ENCODE data around the gene COG4.
A peak's percentile ranks its signal among the peaks of the same experiment; 100 is the strongest.
"Not testable (repeated sequence)": the region's sequence is repeated elsewhere in the genome, so short reads cannot be mapped to it uniquely, and the experiment has no call there.

Gene COG4

GRCh38 chr16:70527315-70527996, 4.1 kb upstream of the COG4 start:
- DNase-seq (ENCODE audit: low read depth in 2 of 2) = no peak

GRCh38 chr16:70526403-70526802, 3.0 kb upstream of the COG4 start:
- DNase-seq (ENCODE audit: low read depth in 2 of 2) = no peak

GRCh38 chr16:70524399-70524825, 1.1 kb upstream of the COG4 start:
- DNase-seq (ENCODE audit: low read depth in 2 of 2) = not testable (repeated sequence)

- DNase-seq (ENCODE audit: low read depth in 2 of 2) = peak in 1 of 2 experiments; percentile 11
These were observed 517 bp upstream of the COG4 start, which contains the start of gene SF3B3 for GRCh38 chr16:70523743-70524398. Gene SF3B3 (plus strand): TSS chr16:70523816. CDS start chr16:70526657, 2,841 bp downstream.

DNA sequence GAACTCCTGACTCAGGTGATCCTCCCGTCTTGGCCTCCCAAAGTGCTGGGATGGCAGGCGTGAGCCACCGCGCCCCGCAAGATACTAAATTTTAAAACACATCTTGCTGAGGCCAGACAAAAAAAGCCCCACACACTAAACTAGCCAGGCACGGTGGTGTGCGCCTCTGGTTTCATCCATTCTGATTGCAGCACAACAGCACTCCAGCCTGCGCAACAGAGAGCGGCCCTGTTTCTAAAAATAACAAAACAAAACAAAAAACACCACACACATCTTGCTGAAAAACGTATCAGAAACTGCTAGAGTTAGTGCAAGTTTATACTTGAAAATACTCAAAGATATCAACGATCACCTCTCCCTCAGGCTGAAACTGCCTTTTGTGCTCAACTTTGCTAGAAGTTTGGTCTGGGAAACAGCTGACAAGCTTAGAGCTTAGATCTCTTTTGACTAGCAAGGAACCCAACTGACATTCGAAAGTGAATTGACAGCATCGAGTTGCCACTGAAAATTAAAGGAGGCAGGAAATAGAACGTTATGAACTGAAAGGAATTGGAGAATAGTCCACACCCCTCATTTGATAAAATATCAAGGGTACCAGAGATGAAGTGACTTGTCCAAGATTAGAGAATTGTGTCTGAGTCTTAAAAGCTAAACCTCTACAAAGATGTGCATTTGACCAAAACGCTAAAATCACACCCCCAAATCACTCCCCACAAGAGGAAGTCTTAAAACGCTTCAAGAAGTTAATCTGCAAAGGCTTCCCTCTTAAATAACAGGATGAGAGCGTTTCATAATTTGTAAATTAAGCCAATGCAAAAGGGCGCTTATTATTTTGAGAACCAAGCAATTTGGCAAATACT, 908 bp downstream of the COG4 start:
- no peak for DNase-seq (ENCODE audit: low read depth in 2 of 2)

DNA sequence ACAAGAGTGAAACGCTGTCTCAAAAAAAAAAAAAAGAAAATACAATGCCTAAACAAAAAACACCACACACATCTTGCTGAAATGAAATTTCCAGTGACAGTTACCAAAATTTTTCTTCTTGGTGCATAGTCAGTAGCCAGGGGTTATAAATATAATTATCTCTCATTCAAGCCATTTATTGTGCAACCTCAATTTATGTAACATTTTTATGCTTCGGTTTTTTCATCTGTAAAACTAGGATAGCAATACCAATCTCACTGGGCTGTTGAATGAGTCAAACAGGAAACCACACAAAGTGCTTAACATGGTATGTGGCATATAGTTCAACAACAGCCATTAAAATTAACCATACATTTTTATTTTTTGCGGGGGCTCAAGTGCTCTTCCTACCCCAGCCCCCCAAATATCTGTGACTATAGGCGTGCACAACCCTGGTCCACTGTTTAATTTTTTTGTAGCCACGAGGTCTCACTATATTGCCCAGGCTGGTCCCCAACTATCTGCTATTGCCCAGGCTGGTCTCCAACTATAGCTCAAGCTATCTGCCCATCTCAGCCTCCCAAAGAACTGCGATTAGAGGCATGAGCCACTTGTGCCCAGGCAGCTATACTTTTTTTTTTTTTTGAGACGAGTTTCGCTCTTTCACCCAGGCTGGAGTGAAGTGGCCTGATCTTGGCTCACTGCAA, 2.6 kb downstream of the COG4 start:
- peak; percentile 56 to 57 for DNase-seq (ENCODE audit: low read depth in 2 of 2)

DNA sequence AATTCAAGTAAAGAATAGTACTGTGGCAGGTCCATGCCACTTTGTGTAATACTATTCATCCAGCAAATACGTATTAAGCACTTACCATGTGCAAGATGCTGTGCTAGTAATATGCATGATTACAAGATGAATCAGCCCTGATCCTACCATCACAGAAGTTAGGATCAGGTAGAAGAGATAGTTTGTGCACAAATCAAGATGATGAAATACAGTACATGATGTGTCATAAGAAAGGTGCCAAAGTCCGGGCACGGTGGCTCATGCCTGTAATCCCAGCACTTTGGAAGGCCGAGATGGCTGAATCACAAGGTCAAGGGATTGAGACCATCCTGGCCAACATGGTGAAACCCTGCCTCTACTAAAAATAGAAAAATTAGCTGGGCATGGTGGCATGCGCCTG, 10.9 kb downstream of the COG4 start:
- DNase-seq (ENCODE audit: low read depth in 2 of 2) = no peak

DNA sequence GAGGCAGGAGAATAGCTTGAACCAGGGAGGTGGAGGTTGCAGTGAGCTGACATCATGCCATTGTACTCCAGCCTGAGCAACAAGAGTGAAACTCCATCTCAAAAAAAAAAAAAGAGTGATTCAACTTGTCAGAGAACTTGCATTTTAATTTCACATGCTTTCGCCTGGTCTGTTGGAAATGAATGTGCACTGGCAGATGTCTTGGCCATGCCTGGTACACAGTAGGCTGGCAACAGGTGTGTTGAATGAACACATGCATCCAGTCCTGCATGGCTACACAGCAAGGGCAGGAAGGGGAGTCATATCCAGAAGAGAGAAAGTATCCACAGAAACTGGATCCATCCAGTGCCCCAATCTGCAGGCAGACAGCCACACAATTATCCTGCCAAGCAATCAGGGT, 11.5 kb downstream of the COG4 start:
- DNase-seq (ENCODE audit: low read depth in 2 of 2) = no peak

DNA sequence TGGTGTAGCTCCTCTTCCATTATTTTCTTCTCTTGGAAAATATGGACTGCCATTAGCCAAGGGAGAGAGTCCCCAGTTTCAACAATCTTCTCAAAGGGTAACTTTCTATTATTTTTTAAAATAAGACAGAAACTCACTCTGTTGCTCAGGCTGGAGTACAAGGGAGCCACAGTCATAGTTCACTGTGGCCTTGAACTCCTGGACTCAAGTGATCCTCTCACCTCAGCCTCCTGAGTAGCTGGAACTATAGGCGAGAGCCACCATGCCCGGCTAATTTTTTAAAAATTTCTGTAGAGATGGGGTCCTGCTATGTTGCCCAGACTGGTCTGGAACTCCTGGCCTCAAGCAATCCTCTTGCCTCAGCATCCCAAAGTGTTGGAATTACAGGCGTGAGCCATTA, 13.1 kb downstream of the COG4 start:
- no peak for DNase-seq (ENCODE audit: low read depth in 2 of 2)

DNA sequence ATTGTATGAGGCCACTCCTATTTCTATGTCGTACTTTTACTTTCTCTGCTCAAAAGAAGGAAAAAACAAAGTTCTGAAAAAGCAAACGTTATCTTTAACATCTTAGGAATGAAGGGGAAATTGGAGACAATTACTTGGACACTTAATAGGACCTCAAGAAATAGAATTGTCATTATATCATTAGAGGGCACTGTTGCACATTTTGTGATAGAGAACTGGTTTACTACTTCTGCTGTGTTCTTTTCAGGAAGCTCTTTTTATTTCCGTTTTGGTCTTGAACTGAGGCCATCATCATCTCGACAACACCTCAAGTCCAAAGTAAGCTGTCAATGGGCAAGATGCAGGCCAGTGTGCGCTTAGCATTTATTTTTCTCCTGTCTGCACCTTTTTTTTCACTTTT, 14.6 kb downstream of the COG4 start:
- no peak for DNase-seq (ENCODE audit: low read depth in 2 of 2)

DNA sequence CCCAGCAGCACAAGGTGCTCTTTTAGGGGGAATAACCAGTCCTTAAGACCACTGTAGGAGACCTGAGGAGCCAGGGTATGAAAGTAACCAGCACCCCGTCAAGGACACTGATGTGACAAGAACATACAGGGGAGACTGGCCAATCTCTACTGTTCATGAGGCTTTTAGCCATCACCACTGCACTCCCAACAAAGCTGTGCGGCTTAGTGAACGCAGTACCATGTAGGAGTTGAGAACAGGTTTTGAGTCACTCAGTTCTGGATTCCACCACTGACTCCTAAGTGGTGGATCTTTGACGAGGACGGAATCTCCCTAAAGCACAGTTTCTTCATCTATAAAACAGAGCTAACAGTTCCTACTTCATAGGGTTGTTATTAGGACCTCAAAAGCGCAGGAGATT, 26.8 kb downstream of the COG4 start:
- no peak for DNase-seq (ENCODE audit: low read depth in 2 of 2)

- DNase-seq (ENCODE audit: low read depth in 2 of 2) = no peak
These were observed 27.8 kb downstream of the COG4 start for GRCh38 chr16:70495425-70496182.

DNA sequence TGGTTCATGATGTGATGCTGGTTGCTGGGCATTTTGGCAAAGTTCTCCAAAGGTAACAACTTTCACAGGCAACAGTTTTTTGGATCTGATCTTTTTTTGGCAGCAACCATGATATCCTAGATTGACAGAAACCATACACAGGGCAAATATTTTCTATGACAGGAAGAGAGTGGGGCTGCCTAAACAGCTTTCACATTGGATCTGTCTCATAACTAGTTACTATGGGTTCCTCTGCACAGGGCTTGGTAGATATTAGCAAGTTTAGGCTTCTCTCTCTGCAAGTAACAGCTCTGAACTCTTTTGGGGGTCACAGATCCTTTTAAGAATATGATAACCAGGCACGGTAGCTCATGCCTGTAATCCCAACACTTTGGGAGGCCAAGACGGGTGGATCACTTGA, 28.6 kb downstream of the COG4 start:
- DNase-seq (ENCODE audit: low read depth in 2 of 2) = no peak

DNA sequence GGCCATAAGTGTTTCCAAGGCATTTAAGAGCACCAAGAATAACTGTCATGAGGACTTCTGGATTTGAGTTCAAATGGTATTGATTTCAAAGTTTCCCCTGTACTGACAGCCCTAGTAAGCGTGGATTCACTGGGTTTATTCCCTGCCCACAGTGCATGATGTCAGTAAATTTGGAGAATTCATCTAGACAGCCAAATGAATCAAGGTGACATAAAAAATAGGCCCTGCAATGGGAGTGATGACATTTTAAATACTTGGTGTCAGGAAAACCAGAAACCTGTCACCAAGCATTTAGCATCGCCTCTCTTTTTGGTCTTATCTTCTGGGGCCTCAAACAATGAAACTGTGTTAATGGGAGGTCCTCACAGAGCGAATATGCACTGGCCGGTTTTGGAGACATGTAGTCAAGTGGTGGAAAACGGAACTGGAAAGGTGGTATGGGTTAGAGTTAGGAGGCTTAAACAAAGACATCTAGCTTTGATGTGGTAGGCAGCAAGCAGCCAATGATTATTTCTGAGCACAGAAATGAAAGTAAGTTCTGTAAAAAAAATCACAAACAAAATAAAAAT, 29.1 kb downstream of the COG4 start:
- DNase-seq (ENCODE audit: low read depth in 2 of 2) = no peak

GRCh38 chr16:70493802-70494201, 29.6 kb downstream of the COG4 start:
- no peak for DNase-seq (ENCODE audit: low read depth in 2 of 2)

GRCh38 chr16:70490261-70490660, 33.1 kb downstream of the COG4 start:
- no peak for DNase-seq (ENCODE audit: low read depth in 2 of 2)

DNA sequence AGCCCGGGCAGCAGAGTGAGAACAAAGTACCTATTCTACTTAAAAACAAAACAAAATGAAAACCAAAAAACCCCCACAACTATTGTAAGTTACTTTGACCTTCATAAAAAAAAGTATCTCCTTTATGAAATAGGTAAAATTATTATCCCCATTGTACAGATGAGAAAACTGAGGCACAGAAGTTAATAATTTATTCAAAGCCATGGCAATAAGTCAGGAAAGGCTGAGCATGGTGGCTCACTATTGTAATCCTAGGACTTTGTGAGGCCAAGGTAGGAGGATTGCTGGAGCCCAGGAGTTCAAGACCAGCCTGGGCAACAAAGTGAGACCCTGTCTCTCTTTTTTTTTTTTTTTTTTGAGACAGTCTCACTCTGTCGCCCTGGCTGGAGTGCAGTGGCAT, 38.5 kb downstream of the COG4 start:
- DNase-seq (ENCODE audit: low read depth in 2 of 2) = no peak

DNA sequence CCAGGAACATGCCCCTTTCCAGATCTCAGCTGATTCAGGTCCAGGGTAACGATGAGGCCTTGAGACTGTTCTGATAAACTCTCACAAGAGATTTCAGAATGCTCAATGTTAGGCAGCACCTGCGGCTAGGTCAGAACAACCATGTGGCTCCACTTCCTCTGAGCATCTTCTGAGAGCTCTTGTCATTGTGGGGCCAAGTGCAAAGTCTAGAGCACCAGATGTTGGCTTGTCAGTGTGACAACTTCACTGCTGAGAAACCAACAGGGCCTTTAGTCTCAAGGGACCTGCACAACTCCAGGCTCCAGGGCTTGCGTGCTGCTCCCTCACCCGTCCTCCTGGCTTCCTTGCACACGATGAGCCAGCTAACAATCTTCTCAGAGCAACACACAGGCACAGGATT, 39.9 kb downstream of the COG4 start:
- no peak for DNase-seq (ENCODE audit: low read depth in 2 of 2)

DNA sequence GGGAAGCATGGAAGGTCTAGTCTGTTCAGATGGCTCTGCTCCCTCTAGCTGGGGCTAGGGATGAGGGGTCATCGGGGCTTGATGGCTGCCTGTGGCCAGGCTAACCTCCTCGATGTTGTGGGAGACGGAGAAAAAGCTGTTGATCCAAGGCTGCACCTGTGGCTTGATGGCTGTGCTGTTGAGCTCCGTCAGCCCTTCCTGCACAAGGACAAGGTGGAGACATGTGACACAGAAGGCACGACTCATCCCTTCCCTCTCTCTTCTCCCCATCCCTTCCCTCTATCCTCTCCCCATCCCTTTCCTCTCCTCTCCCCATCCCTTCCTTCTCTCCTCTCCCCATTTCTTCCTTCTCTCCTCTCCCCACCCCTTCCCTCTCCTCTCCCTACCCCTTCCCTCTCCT, 40.7 kb downstream of the COG4 start:
- DNase-seq (ENCODE audit: low read depth in 2 of 2) = no peak

DNA sequence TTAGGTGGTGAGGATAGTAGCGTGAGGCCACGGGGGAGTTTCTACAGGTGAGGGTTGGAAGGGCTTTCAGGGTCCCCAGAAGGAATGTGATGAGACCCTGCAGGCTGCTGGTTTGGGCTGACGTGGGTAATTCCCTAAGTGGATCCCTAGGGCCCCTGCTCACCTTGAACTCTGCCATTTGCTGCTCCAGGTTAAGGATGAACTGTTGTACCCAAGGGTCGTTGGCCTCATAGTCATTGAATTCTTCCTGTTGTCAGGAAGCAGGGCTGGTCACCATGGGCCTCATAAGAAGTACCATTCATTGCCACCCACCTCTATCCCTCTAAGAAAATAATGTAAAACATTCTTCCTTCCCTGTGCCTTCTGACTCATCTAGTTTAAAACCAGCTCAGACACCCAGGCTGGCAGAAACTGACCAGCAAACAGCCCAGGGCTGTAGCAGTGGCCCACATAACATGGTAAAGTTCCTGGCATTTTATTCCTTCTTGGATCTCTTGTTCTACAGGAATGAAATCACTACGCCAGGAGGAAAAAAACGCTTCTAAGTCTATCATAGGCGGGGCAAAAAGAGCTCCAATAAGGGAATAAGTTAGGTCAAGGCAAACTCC, 41.3 kb downstream of the COG4 start:
- no peak for DNase-seq (ENCODE audit: low read depth in 2 of 2)

All from fibroblast of skin of left quadriceps (primary cell).